ELF-1 (cell line): ENCODE results near the gene NGRN.
A peak's percentile ranks its signal among the peaks of the same experiment; 100 is the strongest.
"Not testable (repeated sequence)": the region's sequence is repeated elsewhere in the genome, so short reads cannot be mapped to it uniquely, and the experiment has no call there.

Experiments used
- DNase-seq: peaks from one replicate; pipeline ENCODE4 v3.0.0-alpha.2; 2016; ENCODE audit warnings: low read depth, low spot score

NGRN gene

DNA sequence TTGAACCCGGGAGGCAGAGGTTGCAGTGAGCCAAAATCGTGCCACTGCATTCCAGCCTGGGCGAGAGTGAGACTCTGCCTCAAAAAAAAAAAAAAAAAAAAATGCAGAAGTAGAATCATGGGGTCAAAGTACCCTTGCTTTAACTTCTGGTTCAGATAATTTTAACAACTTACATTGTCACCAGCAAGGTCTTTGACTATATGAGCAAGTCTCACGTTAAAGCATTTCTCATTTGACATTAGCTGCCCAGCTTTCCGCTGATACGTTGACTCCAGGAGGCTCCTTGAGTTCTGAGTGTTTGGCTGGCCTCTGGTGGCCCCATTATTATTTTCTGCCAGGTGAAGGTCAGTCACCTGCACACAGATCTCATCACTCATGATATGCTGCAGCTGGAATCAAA, 16.2 kb downstream of the NGRN start:
- not testable (repeated sequence) for DNase-seq

DNA sequence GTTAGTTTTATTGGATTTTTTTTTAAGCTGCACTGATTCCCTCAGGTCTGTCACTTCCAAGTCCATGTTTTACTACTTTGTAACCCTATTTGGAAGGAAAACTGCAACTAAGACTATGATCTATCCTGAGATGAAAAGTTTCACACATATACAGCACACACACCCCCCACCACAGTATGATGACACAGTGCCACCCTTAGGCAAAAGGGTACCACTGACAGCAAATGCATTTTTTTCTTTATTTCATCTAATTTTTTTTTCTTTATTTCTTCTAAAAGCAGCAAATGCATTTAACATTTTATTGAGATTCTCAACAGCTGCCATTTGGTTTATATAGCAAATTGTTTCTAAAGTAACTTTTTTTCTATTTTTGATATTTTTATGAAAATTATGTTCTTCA, 21.2 kb downstream of the NGRN start:
- DNase-seq, result no peak

DNA sequence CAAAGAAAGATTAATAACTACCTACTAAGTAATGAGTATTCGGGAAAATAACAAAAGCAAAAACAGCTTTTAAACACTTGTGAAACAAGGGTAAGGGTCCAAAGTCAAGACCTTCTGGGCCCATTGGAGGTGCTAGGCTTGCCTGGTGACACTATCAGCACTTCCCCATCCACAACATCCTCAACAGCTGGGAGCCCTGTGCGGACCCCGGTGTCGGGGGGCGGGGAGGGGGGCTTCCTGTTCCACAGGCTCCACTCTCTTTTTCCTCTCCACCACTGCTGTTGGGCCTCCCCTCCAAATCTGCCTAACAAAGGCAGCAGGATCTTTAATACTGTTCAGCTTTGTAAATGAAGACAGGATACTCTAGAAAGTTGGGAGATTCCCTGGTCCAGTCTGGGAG, 21.6 kb downstream of the NGRN start:
- no peak for DNase-seq

GRCh38 chr15:90287946-90288345, 22.5 kb downstream of the NGRN start:
- no peak for DNase-seq

- no peak for DNase-seq
Observed at GRCh38 chr15:90291679-90292356, 26.3 kb downstream of the NGRN start.

DNA sequence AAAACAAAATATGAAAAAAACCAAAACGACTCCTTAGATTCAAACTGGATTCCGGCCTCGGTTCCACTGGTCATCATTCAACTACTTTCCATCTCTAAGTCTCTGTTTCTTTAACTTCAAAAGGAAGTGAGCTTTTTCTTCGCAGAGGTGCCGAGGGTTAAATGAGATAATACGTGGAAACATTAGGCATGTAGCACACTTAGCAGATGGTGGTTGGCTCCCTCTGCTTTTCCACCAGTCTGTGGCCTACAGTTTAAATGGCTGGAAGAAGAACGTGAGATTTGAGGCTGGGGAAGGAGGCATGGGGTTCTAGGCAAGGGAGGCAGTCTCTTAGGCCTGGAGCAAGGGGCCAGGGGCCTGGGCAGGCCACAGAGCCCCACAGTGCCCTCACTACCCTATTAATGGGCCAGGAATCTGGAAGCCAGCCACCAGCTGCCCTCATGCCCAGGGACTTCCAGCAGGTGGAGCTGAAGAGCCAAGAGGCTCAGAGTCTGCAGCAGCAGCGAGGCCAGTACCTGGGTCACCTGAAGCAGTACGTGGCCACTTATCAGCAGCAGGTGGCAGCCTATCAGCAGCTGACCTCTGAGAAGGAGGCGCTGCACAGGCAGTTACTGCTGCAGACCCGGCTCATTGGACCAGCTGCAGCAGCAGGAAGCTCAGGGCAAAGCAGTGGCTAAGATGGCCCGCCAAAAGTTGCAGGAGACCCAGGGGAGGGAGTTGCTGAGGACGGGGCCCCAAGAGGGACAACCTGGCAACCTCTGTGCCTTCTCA, 27.8 kb downstream of the NGRN start:
- peak; percentile 95 for DNase-seq

DNA sequence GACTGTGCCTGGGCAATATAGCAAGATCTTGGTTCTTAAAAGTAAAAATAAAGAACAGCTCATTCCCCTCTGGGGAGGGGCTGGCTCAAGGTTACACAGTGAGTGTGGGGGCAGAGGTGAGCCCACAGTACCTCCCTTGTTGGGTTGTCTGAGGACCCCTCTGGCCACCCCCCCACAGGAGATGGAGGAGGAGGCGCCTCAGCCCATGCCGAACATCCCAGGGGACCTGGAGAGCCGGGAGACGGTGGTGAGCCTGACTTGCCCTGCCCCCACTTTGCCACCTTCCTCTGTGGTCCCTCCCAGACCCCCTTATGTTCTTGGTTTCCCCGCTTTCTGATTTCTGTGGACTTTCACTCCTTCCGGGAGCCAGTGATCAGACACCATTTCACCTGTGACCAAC, 28.7 kb downstream of the NGRN start:
- DNase-seq, result no peak

DNA sequence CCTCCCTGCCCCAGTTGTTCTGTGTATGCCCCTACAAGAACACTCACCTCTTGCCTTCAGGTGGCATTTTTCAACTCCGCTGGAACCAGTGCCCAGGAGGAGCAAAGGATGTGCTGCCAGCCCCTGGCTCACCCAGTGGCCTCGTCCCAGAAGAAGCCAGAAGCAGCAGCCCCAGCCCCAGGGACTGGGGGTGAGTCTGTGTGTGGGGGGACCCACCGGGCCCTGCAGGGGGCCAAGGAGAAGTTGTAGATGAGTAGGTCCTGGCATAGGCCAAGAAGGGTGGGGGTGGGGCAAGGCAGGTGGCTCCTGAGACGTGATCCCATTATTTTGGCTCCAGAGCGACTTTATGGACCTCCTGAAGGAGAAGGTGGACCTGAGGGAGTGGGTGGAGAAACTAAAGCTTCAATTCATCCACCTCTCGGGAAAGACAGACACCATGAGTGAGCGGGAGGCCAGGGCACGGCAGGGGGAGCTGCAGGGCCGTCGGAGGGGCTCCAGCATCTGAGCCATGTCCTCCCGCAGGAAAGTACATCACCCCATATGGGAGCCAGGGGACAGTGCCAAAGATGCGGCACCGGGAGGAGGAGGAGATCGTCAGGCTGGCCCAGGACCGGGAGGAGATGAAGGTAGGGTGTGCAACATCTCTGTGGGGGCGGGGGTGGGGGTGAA, 29.3 kb downstream of the NGRN start:
- peak; percentile 53 for DNase-seq

- no peak for DNase-seq
Observed at GRCh38 chr15:90295270-90295648, 29.8 kb downstream of the NGRN start.

GRCh38 chr15:90296316-90296884, 30.9 kb downstream of the NGRN start:
- not testable (repeated sequence) for DNase-seq

DNA sequence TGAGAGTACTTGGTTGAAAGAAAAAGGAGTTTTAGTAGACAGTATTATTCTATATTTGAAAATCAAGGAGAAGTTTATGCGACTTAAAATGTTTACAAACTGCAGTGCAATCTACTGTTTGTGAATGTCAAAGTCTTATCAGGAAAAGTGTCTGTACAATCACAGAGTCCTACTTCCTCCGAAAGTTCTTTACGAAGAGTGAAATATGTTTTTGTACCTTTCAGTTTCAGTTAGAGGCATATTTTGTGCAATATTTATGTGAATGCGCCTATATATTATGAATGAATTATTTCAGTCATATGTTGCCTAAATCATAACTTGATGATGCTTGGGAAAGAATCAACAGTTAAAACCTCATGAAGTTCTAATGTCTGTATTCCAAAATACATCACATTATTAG, 31.5 kb downstream of the NGRN start:
- DNase-seq, result no peak

DNA sequence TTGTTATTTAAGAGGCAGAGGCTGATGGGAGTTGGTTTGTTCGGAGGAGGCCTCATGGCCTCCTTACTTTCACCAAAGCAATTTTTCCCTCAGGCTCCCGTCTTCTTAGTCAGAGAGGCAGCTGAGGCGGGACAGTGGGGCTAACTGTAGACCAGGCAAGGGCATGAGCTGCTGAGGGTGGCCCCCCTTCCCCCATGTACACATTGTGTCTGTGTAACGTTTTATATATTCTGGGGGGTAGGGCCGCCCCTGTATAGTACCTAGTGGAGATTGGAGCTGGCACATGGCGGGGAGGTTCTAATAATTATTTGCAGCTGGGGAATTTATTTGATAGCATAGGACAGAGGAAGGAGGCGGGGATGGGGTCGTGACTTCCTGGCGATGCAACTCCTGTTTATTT, 35.1 kb downstream of the NGRN start:
- no peak for DNase-seq

GRCh38 chr15:90300988-90301706, 35.7 kb downstream of the NGRN start:
- peak; percentile 95 for DNase-seq

- no peak for DNase-seq
Observed at GRCh38 chr15:90301707-90302300, 36.3 kb downstream of the NGRN start.

DNA sequence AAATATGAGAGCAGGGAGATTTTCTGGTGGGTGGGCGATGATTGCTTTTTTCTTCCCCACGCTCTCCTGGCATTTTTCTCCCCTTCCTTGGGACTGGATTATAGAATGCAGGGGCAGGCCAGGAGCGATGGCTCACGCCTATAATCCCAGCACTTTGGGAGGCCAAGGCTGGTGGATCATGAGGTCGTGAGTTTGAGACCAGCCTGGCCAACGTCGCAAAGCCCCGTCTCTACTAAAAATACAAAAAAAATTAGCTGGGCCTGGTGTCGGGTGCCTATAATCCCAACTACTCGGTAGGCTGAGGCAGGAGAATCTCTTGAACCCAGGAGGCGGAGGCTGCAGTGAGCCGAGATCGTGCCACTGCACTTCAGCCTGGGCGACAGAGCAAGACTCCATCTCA, 39.9 kb downstream of the NGRN start:
- not testable (repeated sequence) for DNase-seq

DNA sequence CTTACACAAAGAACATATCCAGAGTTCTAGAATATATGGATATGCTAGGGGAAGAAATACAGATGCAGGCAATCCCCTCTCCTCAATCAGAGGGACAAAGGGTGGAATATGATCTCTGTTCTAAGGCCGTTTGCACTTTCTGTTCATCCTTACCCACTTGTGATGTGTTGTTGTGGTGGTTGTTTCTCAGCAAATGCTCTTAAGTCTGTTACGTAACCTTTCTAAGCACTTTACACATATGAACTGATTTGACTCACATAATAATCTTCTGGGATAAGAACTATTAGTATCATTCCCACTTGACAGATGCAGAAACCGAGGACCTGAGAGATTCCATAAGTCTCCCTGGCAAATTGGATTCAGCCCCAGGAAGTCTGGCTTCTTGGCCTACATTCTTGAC, 40.5 kb downstream of the NGRN start:
- no peak for DNase-seq

- DNase-seq, result no peak
Observed at GRCh38 chr15:90306560-90306959, 41.1 kb downstream of the NGRN start.

- DNase-seq, result no peak
Observed at GRCh38 chr15:90307661-90308060, 42.2 kb downstream of the NGRN start.

GRCh38 chr15:90309020-90309419, 43.5 kb downstream of the NGRN start:
- no peak for DNase-seq

GRCh38 chr15:90315278-90315982, 50.0 kb downstream of the NGRN start:
- DNase-seq, result no peak

- no peak for DNase-seq
Observed at GRCh38 chr15:90316139-90316538, 50.7 kb downstream of the NGRN start.
